Suprapubic skin (tissue), 4 donors: ENCODE results near the gene CSF3.
"Not testable (repeated sequence)": the region's sequence is repeated elsewhere in the genome, so short reads cannot be mapped to it uniquely, and the experiment has no call there.

Experiments used
- POLR2A ChIP-seq, 2 donors: fragments of 450-650 bp; IDR thresholded peaks; one replicate each; pipeline ENCODE4 v1.6.1; 2017; ENCODE audit warnings: antibody characterized with exemption in 2 of 2, mild to moderate bottlenecking in 2 of 2, moderate library complexity in 2 of 2
- POLR2AphosphoS5 ChIP-seq, 3 donors: sonication (generic); formaldehyde crosslinking; IDR thresholded peaks; one replicate each; pipeline ENCODE4 v1.6.1; 2017; ENCODE audit warnings: antibody characterized with exemption in 3 of 3
- TF ChIP-seq, protein P1 (sequence below), 2 donors: fragments of 200-600 bp in 1 of 2; fragments of 450-650 bp in 1 of 2; sonication (generic) in 1 of 2; IDR thresholded peaks; one replicate each; pipeline ENCODE4 v1.5.1; 2016 to 2019; ENCODE audit warnings: antibody characterized with exemption in 2 of 2, mild to moderate bottlenecking in 1 of 2, moderate library complexity in 1 of 2

DNA sequence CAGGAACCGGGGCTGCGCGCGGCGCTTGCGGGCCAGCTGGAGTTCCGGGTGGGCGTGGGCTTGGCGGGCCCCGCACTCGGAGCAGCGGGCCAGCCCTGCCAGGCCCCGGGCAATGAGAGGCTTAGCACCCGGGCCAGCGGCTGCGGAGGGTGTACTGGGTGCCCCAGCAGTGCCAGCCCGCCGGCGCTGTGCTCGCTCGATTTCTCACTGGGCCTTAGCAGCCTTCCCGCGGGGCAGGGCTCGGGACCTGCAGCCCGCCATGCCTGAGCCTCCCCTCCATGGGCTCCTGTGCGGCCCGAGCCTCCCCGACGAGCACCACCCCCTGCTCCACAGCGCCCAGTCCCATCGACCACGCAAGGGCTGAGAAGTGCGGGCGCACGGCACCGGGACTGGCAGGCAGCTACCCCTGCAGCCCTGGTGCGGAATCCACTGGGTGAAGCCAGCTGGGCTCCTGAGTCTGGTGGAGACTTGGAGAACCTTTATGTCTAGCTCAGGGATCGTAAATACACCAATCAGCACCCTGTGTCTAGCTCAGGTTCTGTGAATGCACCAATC, 4.2 kb upstream of the CSF3 start:
- TF ChIP-seq, protein P1, sequence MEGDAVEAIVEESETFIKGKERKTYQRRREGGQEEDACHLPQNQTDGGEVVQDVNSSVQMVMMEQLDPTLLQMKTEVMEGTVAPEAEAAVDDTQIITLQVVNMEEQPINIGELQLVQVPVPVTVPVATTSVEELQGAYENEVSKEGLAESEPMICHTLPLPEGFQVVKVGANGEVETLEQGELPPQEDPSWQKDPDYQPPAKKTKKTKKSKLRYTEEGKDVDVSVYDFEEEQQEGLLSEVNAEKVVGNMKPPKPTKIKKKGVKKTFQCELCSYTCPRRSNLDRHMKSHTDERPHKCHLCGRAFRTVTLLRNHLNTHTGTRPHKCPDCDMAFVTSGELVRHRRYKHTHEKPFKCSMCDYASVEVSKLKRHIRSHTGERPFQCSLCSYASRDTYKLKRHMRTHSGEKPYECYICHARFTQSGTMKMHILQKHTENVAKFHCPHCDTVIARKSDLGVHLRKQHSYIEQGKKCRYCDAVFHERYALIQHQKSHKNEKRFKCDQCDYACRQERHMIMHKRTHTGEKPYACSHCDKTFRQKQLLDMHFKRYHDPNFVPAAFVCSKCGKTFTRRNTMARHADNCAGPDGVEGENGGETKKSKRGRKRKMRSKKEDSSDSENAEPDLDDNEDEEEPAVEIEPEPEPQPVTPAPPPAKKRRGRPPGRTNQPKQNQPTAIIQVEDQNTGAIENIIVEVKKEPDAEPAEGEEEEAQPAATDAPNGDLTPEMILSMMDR (IDR thresholded peaks at IDR 0.05), result not testable (repeated sequence)
- TF ChIP-seq POLR2A, POLR2AphosphoS5 (IDR thresholded peaks at IDR 0.05): not testable (repeated sequence)
